ENCODE measurements around the gene PPP4R2. TPM values are rescaled to one million over a fixed set of nuclear protein-coding genes. Genes with fewer than 3 reads are reported as not detected.

The PPP4R2 gene
- total and polyA plus RNA-seq, 3 donors from 2014 or later, result 38.1 to 68.2 (median 67.7) TPM

DNA sequence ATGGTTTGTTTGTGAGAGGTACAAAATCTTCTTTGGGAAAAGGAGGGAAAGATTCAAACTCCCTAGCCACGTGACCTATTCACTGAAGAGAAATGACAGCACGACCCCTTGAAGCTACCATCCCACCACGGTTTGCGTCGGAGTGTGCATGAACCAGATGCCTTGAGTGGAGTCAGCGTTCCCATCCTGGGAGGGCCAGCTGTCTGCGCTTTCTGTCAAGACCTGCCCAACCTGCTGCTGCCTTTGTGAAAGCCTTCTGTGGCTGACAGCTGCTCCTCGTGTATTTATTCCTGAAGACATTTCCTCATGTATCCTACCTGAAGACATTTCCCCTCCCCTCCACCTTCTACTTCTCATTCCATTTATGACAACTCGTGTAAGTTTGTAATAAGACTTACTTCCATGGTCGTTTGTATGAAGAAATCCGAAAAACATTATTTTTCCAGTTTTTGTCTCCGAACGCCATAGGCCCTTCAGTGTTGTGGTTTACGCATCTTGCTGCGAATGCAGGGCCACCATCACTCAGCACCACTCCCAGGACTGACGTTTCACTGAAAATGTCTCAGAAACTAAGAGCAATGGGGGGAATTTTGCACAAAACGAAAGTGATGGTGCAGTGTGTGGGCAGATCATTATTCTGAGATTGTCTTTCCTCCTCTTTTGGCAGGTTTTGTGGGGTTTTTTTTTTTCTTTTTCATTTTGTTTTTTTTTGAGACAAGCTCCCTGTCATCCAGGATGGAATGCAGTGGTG, 83.8 kb downstream of the PPP4R2 start:
- Histone ChIP-seq H3K36me3 (ENCODE audit: low read depth, missing control alignments) (no peaks in the 10 kb centered on the region), H3K9me3 (no peaks in the 10 kb centered on the region), H3K4me3 (no peak overlapping the region), H3K4me1 (no peaks in the 10 kb centered on the region), H3K27me3 (no peaks in the 10 kb centered on the region), H3K27ac (no peak overlapping the region)
- WGBS, 2 donors, result 69 to 74% methylated on average over 17 of the region's 17 CpGs
- intact Hi-C loops (cut with DNase I; ENCODE audit: low total_unique reads), result no loop called here
- no peak for DNase-seq
- TF ChIP-seq, protein P1, sequence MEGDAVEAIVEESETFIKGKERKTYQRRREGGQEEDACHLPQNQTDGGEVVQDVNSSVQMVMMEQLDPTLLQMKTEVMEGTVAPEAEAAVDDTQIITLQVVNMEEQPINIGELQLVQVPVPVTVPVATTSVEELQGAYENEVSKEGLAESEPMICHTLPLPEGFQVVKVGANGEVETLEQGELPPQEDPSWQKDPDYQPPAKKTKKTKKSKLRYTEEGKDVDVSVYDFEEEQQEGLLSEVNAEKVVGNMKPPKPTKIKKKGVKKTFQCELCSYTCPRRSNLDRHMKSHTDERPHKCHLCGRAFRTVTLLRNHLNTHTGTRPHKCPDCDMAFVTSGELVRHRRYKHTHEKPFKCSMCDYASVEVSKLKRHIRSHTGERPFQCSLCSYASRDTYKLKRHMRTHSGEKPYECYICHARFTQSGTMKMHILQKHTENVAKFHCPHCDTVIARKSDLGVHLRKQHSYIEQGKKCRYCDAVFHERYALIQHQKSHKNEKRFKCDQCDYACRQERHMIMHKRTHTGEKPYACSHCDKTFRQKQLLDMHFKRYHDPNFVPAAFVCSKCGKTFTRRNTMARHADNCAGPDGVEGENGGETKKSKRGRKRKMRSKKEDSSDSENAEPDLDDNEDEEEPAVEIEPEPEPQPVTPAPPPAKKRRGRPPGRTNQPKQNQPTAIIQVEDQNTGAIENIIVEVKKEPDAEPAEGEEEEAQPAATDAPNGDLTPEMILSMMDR (IDR thresholded peaks at IDR 0.05), result no peak
- TF ChIP-seq POLR2A (IDR thresholded peaks at IDR 0.05), result no peak

DNA sequence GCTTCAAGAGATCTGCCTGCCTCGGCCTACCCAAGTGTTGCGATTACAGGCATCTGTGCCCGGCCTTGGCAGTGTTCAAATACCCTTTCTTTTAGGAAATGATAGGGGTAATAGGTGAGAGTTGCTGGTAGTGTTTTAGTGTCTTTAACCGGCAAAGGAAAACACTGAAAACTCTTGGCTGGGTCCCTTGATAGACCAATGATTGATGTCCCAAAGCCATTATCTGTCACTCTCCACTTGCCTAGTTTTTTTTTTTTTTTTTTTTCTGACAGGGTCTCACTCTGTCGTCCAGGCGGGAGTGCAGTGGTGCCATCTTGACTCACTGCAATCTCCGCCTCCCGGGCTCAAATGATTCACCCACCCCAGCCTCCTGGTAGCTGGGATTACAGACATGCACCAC, 84.5 kb downstream of the PPP4R2 start:
- intact Hi-C loops (cut with DNase I; ENCODE audit: low total_unique reads), result no loop called here
- no peaks in the 10 kb centered on the region for H3K9me3 ChIP-seq
- H3K27ac ChIP-seq, result no peak overlapping the region
- H3K36me3 ChIP-seq (ENCODE audit: low read depth, missing control alignments), result no peaks in the 10 kb centered on the region
- H3K4me1 ChIP-seq, result no peaks in the 10 kb centered on the region
- no peak overlapping the region for H3K4me3 ChIP-seq
- no peak for DNase-seq
- no peak for TF ChIP-seq POLR2A (IDR thresholded peaks at IDR 0.05)
- TF ChIP-seq, protein P1 (IDR thresholded peaks at IDR 0.05), result no peak
- 95 to 97% methylated on average over 8 of the region's 8 CpGs for WGBS, 2 donors
- H3K27me3 ChIP-seq, result no peaks in the 10 kb centered on the region

DNA sequence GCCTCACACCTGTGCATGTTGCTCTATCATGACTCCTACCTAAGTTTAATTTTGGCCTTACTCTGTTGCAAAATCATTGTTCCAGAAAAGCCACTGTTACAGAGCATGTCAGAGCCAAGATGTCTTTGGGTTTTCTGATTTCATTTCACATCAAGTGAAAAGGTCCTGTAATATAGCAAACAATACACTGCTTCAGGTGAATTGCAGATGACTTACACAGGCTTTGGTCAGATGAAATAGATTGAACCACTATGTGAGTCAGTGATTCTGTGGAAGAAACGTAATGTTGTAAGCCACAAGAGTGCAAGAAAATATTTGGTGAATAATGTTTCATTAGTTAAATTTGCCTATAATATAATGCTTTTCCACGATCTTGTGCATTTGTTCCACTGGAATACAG, 87.6 kb downstream of the PPP4R2 start:
- H3K9me3 ChIP-seq, result no peaks in the 10 kb centered on the region
- H3K27ac ChIP-seq, result no peak overlapping the region
- intact Hi-C loops (cut with DNase I; ENCODE audit: low total_unique reads), result no loop called here
- TF ChIP-seq POLR2A (IDR thresholded peaks at IDR 0.05), result no peak
- H3K4me3 ChIP-seq, result no peak overlapping the region
- H3K36me3 ChIP-seq (ENCODE audit: low read depth, missing control alignments), result no peaks in the 10 kb centered on the region
- no peaks in the 10 kb centered on the region for H3K27me3 ChIP-seq
- DNase-seq, result no peak
- WGBS, 2 donors, result 86 to 96% methylated on average over 2 of the region's 2 CpGs
- no peaks in the 10 kb centered on the region for H3K4me1 ChIP-seq

- H3K4me3 ChIP-seq, result no peak overlapping the region
- no peaks in the 10 kb centered on the region for H3K4me1 ChIP-seq
- no peaks in the 10 kb centered on the region for H3K36me3 ChIP-seq (ENCODE audit: low read depth, missing control alignments)
- no peaks in the 10 kb centered on the region for H3K9me3 ChIP-seq
- 28% methylated on average over 8 of the region's 8 CpGs for WGBS, 2 donors
- no peaks in the 10 kb centered on the region for H3K27me3 ChIP-seq
- intact Hi-C loops (cut with DNase I; ENCODE audit: low total_unique reads), result no loop called here
- TF ChIP-seq POLR2A (IDR thresholded peaks at IDR 0.05), result no peak
- TF ChIP-seq, protein P1 (IDR thresholded peaks at IDR 0.05), result peak; percentile 50 to 83 (median 79)
- H3K27ac ChIP-seq, result no peak overlapping the region
- peak; percentile 69 for DNase-seq
Observed at GRCh38 chr3:73086071-73086494, 89.5 kb downstream of the PPP4R2 start.

GRCh38 chr3:73094129-73094528, 97.5 kb downstream of the PPP4R2 start:
- intact Hi-C loops (cut with DNase I; ENCODE audit: low total_unique reads), result no loop called here
- no peak for DNase-seq
- H3K4me1 ChIP-seq, result no peaks in the 10 kb centered on the region
- H3K36me3 ChIP-seq (ENCODE audit: low read depth, missing control alignments), result no peaks in the 10 kb centered on the region
- H3K4me3 ChIP-seq, result no peak overlapping the region
- H3K27ac ChIP-seq, result no peak overlapping the region
- H3K27me3 ChIP-seq, result no peaks in the 10 kb centered on the region
- WGBS, 2 donors, result 84 to 87% methylated on average over 6 of the region's 6 CpGs
- TF ChIP-seq, protein P1 (IDR thresholded peaks at IDR 0.05), result no peak
- no peak for TF ChIP-seq POLR2A (IDR thresholded peaks at IDR 0.05)
- H3K9me3 ChIP-seq, result no peaks in the 10 kb centered on the region
